T-helper 1 cell (primary cell): Measurements from ENCODE around the gene EBI3.
"Not testable (repeated sequence)": the region's sequence is repeated elsewhere in the genome, so short reads cannot be mapped to it uniquely, and the experiment has no call there.

ENCODE experiments used
- DNase-seq, 5 donors: peaks; one replicate each; pipeline ENCODE4 v3.0.0-alpha.2; 2012 to 2020

The EBI3 gene

GRCh38 chr19:4234862-4235201 lies 5.5 kb downstream of the EBI3 start:
- DNase-seq, result no peak

GRCh38 chr19:4237510-4237909 lies 8.2 kb downstream of the EBI3 start:
- not testable (repeated sequence) for DNase-seq

GRCh38 chr19:4238831-4239230 lies 9.5 kb downstream of the EBI3 start:
- DNase-seq, result no peak

- DNase-seq, result no peak
These were observed 12.6 kb downstream of the EBI3 start for GRCh38 chr19:4241824-4242430.

GRCh38 chr19:4245938-4246337 lies 16.6 kb downstream of the EBI3 start:
- DNase-seq, result not testable (repeated sequence)

- DNase-seq, result peak; percentile 97 to 99 (median 99)
These were observed 17.7 kb downstream of the EBI3 start, which contains the start of gene YJU2 for GRCh38 chr19:4246767-4247593. Gene YJU2, plus strand, starts transcription at chr19:4247080. Its CDS starts 67 bp downstream, at chr19:4247147.

- DNase-seq, result no peak
These were observed 27.2 kb downstream of the EBI3 start for GRCh38 chr19:4256563-4256962.

- DNase-seq, result no peak
These were observed 27.7 kb downstream of the EBI3 start for GRCh38 chr19:4257025-4257424.

- no peak for DNase-seq
These were observed 28.9 kb downstream of the EBI3 start for GRCh38 chr19:4258181-4258580.

- DNase-seq, result no peak
These were observed 31.4 kb downstream of the EBI3 start for GRCh38 chr19:4260613-4261191.

GRCh38 chr19:4264812-4265211 lies 35.5 kb downstream of the EBI3 start:
- DNase-seq, result no peak

GRCh38 chr19:4266253-4267000 lies 37.1 kb downstream of the EBI3 start:
- DNase-seq, result no peak

- DNase-seq, result peak in 4 of 5 donors; percentile 37 to 64 (median 49)
These were observed 38.0 kb downstream of the EBI3 start for GRCh38 chr19:4267101-4267900.

- DNase-seq, result no peak
These were observed 38.8 kb downstream of the EBI3 start for GRCh38 chr19:4267901-4268815.

GRCh38 chr19:4268816-4269430 lies 39.6 kb downstream of the EBI3 start:
- DNase-seq, result no peak

GRCh38 chr19:4272894-4273293 lies 43.6 kb downstream of the EBI3 start:
- no peak for DNase-seq

- not testable (repeated sequence) for DNase-seq
These were observed 45.0 kb downstream of the EBI3 start for GRCh38 chr19:4274321-4274686.

GRCh38 chr19:4277191-4277696 lies 47.9 kb downstream of the EBI3 start:
- DNase-seq, result no peak

- DNase-seq, result no peak
These were observed 48.7 kb downstream of the EBI3 start for GRCh38 chr19:4278010-4278409.

GRCh38 chr19:4278419-4279266 lies 49.3 kb downstream of the EBI3 start, which contains the start of gene SHD:
Gene SHD, plus strand, starts transcription at chr19:4279266. Its CDS starts 798 bp downstream, at chr19:4280064.
- DNase-seq, result no peak
